HG03354 (cell line): ENCODE results near the gene LINC00632.
A peak's percentile ranks its signal among the peaks of the same experiment; 100 is the strongest.
"Not testable (repeated sequence)": the region's sequence is repeated elsewhere in the genome, so short reads cannot be mapped to it uniquely, and the experiment has no call there.

Experiments used
- ATAC-seq: cut with Tn5 transposase; IDR thresholded peaks from one replicate; pipeline ENCODE4 v1.9.1; 2021; ENCODE audit warnings: mild to moderate bottlenecking; ENCODE audit not compliant: unreplicated experiment, poor library complexity, severe bottlenecking

The LINC00632 gene

DNA sequence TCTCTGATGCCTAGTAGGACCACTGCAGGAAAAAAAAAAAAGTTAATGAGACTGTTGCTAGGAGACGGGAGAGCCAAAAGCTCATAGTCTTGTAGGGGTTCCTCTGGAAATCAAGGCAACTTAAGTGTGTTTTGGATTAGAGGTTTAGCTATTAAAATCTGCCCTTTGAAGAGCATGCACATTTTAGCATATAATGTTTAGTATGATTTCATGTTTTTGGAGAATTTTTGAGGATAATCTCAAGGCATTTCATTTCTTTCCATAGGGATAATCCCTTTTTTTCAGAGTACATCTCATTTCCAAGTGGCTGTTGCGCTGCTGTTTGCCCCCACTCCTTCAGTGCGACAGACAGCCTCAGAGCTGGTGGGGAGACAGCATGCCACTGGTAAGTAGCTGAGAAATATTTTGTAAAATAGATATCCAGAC, at the start of gene LINC00632:
TSS of gene LINC00632 (plus strand) at position 339 of the 426 bp plus-strand sequence.
- no peak for ATAC-seq

GRCh38 chrX:140661643-140662042, 47.9 kb upstream of the LINC00632 start:
- no peak for ATAC-seq

GRCh38 chrX:140664939-140665338, 44.6 kb upstream of the LINC00632 start:
- no peak for ATAC-seq

DNA sequence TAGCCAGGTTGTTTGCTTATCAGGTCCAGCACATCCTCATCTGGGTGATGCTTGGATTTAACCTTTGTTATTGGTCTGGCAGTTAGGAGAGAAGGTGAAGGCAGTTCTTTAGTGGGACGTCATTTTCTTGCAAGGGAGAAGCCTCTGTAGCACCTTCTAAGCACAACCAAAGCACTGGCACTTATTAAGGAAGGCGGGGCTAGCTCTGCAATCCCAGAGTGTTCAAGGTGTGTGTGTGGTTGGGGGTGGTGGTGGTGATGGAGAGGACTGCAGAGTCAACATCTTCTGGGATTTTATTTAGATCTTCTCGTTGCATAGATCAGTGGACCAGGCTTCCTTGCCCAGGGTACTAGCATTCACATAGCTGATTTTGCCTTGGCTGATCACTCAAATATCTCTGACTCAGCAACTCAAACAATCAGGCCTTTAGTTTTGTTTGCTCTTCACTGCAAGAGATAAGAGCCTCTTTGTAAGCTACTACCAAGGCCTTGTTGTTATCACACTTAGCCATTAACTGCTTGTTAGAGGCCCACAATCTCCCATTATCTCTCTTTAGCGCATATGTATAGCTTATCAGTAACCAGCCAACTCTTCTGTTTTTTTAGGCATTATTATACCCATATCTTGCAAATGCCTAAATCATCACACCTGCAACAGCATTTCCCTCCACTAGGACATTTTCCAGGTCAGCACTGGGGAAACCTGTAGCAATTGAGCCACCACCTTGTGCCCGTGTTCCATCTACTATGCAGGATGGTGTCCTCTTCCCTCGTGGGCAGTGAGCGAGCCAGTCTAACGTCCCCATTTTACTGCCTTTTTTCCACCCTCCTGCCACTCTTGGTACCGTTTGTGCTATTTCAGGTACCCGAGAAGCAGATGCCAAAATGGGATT, 36.5 kb upstream of the LINC00632 start:
- no peak for ATAC-seq

- no peak for ATAC-seq
Measured at GRCh38 chrX:140687706-140688105, 21.9 kb upstream of the LINC00632 start.

- not testable (repeated sequence) for ATAC-seq
Measured at GRCh38 chrX:140691596-140691995, 18.0 kb upstream of the LINC00632 start.

GRCh38 chrX:140697618-140698017, 11.9 kb upstream of the LINC00632 start:
- ATAC-seq: no peak

GRCh38 chrX:140701480-140701879, 8.1 kb upstream of the LINC00632 start:
- ATAC-seq: no peak

GRCh38 chrX:140710710-140711109, 1.2 kb downstream of the LINC00632 start:
- ATAC-seq: no peak

DNA sequence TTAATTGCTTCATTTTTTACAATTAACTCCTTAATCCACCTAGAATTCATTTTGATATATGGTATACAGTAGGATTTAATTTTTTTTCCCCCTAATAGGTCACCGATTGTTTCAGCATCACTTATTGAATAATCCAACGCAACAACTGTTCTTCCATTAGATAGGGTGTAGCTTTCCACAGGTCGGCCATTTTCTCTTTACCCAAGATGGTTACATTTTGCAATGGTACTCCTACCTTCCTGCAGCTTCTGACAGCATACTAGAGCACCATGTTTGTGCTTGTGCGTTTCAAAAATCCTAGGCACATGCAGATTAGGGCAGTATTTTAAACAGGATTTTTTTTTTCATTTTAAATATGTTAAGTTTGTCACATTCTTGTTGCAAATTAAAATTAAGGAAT, 2.3 kb downstream of the LINC00632 start:
- no peak for ATAC-seq

- peak; percentile 49 for ATAC-seq
Measured at GRCh38 chrX:140712413-140713173, 3.0 kb downstream of the LINC00632 start.

DNA sequence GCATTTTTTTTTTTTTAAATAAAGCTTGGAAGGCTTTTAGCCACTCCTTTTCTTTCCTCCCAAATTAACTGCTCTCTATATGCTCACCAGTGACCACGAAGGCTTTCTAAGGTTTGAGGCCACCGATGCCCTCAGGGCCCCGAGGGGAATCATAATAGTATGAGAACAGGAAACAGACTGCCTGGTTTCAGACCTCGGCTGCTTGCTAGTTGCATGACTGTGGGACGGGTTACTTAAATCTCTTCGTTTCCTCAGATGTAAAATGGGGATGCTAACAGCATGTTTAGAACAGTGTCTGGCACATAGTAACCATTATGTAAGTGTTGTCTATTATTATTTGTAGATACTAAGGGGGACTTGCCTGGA, 3.6 kb downstream of the LINC00632 start:
- ATAC-seq: peak; percentile 35

- ATAC-seq: no peak
Measured at GRCh38 chrX:140715787-140716186, 6.2 kb downstream of the LINC00632 start.

DNA sequence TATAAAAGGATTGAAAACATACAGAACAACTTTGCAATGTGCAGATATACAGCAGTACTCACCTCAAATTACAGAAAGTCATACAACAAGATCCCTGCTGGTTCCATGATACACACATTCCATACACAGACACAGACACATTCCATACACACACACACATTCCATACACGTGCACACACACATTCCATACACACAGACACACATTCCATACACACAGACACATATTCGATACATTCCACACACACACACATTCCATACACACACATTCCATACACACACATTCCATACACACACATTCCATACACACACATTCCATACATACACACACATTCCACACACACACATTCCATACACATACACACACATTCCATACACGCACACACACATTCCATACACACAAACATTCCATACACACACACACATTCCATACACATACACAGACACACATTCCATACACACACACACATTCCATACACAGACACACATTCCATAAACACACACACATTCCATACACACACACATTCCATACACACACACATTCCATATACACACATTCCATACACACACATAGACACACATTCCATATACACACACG, 13.7 kb downstream of the LINC00632 start:
- no peak for ATAC-seq

GRCh38 chrX:140724309-140724708, 14.8 kb downstream of the LINC00632 start:
- ATAC-seq: no peak

- no peak for ATAC-seq
Measured at GRCh38 chrX:140724736-140725135, 15.2 kb downstream of the LINC00632 start.

- ATAC-seq: no peak
Measured at GRCh38 chrX:140725500-140725899, 15.9 kb downstream of the LINC00632 start.

DNA sequence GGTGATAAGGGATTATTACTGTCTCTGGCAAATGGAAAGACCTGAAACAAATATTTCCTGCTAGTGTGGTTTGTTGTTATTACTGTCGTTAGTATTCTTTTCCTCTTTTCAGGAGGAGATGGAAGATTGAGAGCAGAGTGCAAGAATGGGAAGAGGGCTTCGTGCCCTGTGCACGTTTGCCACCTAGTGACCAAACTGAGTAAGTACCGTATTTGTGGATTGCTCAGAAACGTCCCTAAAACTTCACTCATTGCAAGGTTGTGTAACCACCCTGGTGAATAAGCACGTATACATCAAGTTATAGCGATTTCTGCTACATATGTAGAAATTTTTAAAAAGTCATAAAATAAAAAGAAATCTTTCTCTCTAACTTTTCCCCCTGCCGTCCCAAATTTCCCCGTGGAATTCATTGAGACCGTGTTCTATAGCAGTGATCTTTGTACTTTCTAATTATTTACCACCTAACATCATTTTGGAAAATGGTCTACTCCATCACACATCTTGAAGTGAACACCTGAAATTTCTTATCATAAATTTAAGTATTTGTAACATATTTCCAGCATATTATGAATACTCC, 24.3 kb downstream of the LINC00632 start:
- peak; percentile 88 for ATAC-seq

DNA sequence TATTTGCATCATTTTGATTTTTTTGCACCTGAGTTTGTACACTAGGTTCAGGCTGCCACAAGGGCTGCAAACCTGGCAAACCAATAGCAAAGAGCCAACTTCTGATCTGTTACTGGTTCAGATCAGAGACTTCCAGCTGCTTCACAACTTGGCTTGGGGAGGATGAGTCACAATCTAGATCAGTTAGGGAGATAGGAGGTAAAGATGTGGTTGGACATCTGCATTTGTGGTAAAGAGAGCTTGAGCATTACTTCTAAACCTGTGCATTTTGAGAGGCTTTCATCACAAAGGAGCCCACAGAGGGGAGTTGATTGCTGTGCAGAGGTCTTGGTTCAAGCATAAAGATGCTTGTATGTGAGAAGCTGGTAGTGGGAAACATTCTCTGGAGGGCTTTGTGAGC, 34.5 kb downstream of the LINC00632 start:
- no peak for ATAC-seq

- ATAC-seq: no peak
Measured at GRCh38 chrX:140756941-140757340, 47.4 kb downstream of the LINC00632 start.
